ENCODE data around the gene SYT15.

Gene SYT15

GRCh38 chr10:46545861-46546590 lies 32.9 kb upstream of the SYT15 start:
- DNase-seq: no peak

DNA sequence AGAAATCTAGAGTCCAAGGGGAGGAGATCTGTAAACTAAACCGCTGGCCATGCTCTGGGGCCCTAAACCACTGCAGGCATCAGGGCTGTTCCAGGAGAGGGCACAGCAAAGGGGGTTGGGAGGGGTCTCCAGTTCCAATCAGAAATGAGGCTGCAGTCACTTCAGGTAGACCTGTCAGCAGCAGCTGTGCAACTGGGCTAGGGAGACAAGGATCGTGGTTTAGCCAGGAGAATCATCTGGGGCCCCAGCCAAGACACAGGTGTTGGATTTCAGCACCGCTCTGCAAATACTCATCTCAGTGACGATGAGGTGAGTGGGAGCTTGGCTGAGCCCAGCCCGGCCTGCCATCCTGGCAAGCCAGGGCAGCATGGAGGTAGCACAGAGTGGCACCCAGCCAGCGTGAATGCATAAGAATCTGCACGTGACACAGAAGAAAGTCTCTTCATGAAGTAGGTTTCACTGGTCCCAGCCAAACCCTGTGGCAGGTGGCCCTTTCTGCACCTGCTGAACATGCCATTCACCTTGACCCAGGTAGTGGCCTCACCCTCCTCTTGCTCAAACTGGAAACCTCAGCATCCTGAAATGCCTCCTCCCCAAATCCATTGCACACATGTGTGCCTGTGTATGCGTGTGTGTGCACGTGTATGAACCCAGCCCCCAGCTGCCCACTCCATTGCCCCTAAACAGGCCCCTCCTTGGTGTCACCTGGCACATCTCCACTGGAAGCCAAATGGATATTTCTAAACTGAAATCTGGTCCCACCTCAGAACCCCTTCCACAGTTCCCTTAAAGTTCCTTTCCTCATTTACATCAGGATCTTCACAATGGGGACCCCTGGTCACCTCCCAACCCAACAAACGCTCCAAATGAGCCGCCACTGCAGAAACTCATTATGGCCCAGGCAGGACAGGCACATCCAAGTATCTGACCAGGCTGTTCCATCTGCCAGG lies 32.1 kb upstream of the SYT15 start:
- no peak for DNase-seq

DNA sequence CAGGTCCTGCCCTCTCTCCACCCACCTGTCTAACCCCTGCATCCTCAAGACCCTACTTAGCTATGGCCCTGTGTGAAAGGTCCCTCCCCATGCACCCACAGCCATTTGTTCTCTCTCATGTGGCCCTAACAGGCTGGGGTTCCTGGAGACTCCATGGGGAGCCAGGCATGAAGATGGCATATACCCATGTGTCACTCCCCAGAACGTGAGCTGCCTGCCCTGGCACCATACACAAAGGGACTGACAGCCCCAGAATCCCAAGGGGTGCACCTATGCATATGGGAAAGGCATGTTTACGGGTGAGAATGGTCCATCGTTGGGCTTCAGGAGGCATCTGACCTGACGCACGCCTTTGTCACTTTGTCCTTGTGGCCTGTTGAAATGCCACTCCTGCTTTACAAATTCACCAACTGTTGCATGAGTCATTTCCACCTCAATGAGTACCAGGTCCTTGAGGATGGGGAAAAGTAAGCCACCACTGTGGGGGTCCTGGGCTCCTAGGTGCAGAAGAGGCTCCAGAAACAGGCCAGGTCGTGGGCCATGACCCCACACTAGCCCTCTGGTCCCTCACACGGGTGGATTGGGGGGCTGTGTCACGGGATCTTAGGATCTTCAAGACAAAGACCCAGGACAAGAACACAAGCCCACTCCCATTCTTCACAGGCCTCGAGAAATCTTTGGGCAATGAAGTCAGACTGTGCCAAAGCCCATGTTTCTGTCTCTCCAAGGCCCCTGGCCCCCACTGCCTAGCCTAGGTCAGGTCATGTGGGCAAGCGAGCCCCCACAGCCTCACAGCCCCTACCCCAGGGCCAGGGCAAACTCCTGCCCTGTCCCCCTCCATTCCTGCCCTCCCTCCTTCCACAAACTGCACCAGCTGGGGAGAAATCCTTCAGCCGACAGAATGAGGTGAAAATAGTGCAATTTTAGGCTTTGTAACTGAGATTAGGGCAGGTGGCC lies 31.1 kb upstream of the SYT15 start:
- DNase-seq: no peak

DNA sequence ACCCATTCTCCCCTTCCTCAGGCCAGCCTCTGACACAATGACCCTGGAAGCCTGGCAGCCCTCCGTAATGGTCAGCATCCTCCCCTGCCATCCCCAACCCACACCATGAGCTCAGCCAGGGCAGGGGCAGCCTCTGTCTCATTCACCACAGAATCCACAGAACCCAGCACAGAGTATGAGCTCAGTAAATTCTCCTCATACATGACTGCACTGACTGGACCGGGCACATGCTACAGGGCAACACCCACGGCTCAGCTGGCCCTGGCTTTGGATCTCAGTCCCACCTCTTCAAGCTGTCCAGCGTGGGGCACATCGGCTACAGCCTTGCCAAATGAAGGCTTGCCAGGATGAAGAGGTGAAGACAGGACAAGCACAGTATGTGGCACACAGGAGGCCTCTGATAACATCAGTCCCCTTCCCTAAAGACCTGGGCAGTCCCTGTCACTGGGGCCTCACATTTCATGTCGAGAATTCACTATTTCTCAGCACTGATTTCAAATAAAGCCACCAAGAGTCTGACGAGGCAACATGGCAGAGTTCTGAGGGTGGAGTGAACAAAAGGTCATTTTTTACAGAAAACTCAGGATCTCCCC lies 30.3 kb upstream of the SYT15 start:
- no peak for DNase-seq

GRCh38 chr10:46549171-46550075 lies 29.5 kb upstream of the SYT15 start:
- no peak for DNase-seq

DNA sequence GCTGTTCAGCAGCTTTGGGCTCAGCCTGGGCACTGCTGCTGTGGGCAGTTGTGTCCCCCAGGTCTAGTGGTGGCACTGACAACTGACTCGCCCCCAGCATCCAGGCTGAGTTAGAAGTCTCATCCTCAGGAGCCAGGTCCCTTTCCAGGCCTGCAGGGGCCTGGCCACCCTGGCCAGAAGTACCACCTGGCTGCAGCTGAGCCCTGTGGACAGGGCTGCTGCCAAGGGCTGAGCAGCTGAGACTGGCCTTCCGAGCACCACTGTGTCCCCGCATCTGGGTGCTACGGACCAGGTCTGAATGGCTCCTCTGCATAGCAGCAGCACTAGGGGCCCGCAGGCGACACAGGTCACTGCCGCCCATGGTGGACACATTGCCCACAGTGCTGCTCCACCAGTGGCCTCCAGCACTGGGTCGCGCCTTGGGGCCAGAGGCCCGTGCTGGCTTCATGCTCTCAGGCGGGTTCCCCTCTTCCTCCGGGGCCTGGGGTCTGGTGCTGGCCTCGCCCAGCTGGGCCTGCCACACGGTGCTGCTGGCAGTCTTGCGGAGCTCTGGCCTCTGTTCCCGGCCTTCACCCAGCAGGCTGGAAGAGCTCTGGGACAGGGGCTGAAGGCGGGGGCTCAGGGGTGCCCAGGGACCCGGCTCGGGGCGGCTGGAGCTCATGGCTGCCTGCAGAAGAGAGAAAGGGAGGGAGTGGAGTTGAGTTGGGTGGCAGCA lies 28.7 kb upstream of the SYT15 start:
- no peak for DNase-seq

- no peak for DNase-seq
Observed at GRCh38 chr10:46550795-46551700, 27.9 kb upstream of the SYT15 start.

DNA sequence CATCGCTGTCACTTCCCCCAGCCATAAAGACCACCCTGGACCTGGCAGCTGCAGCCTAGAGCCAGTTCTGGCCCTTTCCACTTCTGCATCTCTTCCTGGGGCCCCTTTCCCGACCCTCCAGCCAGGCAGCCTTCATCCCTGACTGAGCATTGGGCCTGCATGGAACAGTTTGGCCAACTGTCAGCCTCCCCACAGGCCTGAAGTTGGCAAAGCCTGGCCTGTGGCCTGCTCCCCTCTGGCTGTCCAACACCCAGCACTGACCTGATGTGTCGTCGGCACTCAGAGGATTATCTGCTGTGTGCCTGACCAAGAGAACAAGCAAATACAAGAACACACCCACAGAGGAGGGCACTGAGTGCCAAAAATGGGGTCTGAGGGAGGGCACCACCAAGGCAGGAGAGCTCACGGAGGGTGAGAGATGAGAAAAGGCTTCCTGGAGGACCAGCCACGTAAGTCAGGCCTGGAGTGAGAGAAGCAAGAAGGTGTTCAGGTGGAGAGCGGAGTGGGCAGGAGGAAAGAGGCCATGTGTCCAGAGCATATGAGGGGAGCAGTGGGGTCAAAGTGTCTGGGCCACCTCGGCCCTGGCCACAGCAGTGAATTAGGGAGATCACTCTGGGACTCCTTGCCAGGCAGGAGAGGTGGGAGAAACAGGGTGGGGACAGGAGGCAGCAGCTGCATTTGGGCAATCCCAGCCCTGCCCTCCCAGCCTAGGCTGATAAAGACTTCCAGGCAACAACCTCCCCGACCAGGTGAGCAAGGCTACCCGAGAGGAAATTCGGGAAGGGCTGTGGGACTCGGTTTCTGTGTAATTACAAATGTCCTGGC lies 27.0 kb upstream of the SYT15 start:
- no peak for DNase-seq

GRCh38 chr10:46552526-46553237 lies 26.2 kb upstream of the SYT15 start:
- no peak for DNase-seq

DNA sequence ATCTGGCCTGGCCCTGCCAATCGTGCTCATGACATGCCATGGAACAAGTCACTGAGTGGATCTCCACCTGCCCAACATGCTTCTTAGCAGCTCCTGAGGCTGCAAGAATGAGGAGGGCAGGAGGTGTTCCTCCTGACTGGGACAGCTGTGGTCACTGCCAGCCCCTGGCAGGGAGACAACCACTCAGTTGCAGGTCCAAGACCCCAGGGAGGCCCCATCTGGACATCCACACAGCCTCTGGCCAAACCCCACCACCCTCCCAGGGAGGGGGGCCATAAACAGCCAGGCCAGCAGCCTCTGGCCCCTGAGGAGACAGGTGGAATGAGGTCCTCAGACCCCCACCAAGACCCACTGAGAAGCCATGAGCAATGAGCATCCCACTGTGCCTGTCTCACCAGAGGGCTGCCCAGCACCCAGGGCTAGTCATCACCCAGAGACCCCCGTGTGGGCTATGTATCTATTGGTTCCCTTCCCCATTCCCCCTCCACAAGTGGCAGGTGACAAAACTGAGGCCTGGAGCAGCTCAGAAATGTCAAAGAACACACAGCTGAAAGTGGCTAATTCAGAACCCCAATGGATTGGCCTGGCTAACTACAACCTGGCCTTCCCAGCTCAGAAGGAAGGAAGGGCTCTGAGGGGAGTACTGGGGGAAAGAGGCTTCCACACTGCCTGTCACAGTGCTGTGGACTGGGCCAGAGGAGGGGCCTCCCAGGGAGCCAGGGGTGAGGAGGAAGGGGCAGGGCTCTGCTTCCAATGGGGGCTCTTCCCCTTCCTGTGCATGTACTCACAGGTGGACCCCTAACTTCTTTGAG lies 25.5 kb upstream of the SYT15 start:
- no peak for DNase-seq

DNA sequence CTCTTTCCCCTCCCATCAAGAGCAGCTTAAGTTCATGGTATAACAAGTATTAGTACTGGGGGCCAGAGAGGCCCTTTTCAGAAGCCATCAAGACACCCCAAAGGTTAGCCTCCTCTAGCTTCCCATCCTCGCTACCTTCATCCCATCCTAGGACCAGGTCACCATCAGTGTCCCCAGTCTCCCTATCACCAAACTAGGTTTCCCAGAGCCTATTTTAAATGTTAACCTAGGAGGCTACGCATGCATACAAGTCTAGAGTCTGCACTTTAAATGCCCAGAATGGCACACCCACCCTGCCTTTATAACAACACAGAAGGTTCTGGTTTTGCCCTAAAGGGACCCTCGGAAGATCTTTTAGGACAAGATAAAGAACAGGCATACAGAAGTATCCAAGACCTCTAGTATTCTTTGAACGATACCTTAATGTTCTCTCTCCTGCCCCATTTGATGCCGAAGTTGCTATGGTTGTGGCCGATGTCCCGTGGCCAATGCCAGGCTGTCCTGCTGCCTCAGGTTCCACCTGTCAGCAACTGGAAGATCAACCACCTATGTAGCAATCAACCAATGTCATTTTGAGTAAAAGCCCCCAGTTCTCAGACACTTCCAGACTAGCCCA lies 24.7 kb upstream of the SYT15 start:
- DNase-seq: no peak

DNA sequence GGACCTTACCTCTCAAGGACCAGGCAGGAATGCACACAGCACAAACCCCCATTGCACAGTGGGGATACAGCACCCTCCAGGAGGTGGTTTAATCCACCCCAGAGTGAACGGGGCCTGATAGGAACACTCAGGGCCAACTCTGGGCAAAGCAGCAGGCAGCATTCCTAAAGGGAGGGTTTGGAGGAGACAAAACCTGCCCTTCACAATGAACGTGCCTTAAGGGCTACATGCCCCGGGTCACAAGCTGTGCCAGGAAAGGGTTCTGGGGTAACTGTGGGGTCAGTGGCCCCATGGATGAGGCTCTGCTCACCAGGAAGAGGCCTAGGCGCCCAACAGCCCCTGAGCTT lies 23.6 kb upstream of the SYT15 start:
- DNase-seq: no peak

- DNase-seq: no peak
Observed at GRCh38 chr10:46555713-46556514, 23.0 kb upstream of the SYT15 start.

DNA sequence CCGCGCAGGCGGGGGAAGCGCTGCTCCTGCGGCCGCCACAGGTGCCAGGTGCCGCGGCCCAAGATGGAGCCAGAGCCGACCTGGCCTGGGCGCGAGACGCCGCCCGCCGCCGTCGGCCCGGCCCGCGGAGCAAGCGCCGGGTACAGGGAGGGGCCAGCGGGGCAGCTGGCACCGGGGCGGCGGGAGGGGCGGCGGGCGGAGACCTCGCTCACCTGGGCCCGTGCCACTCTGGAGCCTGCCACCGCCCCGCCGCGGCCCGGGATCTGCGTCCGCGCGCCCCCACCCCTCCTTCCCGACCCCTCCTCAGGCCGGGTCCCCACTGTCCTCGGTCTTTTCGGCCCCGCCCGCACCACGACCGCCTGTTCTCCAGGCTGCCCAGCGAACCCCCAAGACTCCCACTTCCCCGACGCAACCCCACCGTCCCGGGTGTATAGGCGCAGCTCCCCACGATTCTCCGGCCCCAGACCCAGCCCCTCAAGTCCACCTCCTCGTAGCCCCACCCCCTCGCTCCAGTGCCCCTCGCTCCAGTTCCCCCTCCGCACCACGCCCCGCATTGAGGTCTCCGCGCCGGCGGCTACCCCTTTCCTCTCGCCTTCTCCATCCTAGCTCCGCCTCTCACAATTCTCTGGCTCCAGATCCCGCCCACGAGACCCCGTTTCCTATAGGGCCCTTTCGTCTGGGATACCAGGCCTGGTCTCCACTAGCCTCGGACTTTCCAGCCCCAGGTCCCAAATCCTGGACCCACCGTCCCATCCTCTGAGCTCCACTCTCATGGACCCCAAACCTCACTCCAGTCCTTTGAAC lies 22.2 kb upstream of the SYT15 start, which contains the start of gene GPRIN2:
TSS of gene GPRIN2 (minus strand) at position 144 of the 804 bp plus-strand sequence. CDS start 5,922 bp downstream, outside the sequence.
- DNase-seq: no peak

Data from stimulated activated naive CD4-positive, alpha-beta T cell treated with Interleukin-2 at 50 U/mL for 16 hours (primary cell).